DOHH2 (cell line): ENCODE data around the gene PRND.
"Not testable (repeated sequence)": the region's sequence is repeated elsewhere in the genome, so short reads cannot be mapped to it uniquely, and the experiment has no call there.

Experiments
- CTCF ChIP-seq: fragments of 200-600 bp; sonication (generic); IDR thresholded peaks from one replicate; pipeline ENCODE4 v1.5.1; 2014; ENCODE audit warnings: antibody characterized with exemption, mild to moderate bottlenecking, low read depth, low read length; ENCODE audit not compliant: poor library complexity, severe bottlenecking
- EZH2phosphoT487 ChIP-seq: fragments of 200-600 bp; sonication (generic); IDR thresholded peaks from 2 replicates; pipeline ENCODE4 v1.6.1; 2017; ENCODE audit warnings: borderline replicate concordance, mild to moderate bottlenecking, antibody characterized with exemption, low read length, moderate library complexity, mixed read lengths

- TF ChIP-seq CTCF, EZH2phosphoT487: not testable (repeated sequence)
Observed at GRCh38 chr20:4706941-4707340, 14.8 kb upstream of the PRND start.
